GM12875 (cell line): ENCODE results near the gene BACE1-AS.

ENCODE experiments used
- H3K4me3 ChIP-seq: one replicate; pipeline ENCODE4 v1.5.1; 2011; ENCODE audit warnings: low read depth, low read length, control low read depth
- TF ChIP-seq, protein P1 (sequence below): IDR thresholded peaks from 2 replicates; pipeline ENCODE4 v1.5.1; 2011; ENCODE audit warnings: low read depth, mild to moderate bottlenecking, control low read depth, inconsistent platforms, low read length, moderate library complexity, borderline replicate concordance; ENCODE audit not compliant: insufficient read depth

Gene BACE1-AS

DNA sequence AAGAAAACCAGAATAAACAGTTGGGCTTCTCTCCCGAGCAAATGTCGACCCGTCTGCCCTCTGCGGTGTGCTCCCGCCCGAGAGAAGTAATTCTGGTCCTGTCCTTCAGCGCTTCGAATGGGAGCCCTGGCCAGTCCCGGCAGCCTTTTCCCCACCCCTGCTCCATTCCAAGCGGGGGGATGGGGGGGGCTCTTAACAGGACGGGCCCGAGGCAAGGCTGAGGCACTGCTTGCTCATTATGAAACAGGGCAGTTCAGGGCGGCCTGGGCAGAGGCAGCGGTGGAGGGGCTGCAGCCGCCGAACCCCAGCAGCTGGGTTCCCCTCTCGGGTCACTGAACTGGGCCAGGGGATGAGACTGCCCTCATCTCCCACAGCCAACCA is 9.1 kb downstream of the BACE1-AS start:
- TF ChIP-seq, protein P1, sequence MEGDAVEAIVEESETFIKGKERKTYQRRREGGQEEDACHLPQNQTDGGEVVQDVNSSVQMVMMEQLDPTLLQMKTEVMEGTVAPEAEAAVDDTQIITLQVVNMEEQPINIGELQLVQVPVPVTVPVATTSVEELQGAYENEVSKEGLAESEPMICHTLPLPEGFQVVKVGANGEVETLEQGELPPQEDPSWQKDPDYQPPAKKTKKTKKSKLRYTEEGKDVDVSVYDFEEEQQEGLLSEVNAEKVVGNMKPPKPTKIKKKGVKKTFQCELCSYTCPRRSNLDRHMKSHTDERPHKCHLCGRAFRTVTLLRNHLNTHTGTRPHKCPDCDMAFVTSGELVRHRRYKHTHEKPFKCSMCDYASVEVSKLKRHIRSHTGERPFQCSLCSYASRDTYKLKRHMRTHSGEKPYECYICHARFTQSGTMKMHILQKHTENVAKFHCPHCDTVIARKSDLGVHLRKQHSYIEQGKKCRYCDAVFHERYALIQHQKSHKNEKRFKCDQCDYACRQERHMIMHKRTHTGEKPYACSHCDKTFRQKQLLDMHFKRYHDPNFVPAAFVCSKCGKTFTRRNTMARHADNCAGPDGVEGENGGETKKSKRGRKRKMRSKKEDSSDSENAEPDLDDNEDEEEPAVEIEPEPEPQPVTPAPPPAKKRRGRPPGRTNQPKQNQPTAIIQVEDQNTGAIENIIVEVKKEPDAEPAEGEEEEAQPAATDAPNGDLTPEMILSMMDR, result no peak
- H3K4me3 ChIP-seq, result no peak overlapping the region

DNA sequence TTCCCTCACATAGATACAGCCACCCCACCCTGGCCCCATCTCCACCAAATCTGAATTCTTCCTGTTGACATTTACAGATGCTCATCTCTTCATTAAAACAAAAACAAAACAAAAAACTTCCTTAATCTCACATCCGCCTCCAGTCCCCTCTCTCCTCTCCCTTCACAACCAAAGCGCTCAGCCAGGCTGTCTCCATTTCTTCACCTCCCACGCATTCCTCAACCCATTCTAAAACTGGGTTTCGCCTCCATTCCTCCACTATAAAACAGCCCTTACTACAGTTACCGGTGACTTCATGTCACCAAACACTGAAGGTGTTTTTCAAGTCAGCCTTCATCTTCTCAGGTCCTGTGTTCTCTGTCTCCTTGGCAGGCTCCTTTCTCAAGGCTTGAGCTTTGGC is 9.6 kb downstream of the BACE1-AS start:
- H3K4me3 ChIP-seq, result no peak overlapping the region
- TF ChIP-seq, protein P1, result no peak

DNA sequence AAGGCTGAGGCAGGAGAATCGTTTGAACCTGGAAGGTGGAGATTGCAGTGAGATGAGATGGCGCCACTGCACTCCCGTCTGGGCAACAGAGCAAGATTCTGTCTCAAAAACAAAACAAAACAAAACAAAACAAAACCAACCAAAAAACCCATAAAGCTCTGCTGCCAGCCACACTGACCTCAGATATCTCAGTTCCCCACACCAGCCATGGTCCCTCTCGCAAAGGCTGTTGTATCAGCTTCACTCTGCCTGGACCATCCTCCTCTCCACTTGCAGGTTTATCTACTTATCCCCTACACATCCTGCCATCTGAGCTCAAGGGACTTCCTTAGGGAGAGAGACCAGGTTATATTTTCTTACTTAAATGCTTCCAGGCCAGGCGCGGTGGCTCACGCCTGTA is 11.1 kb downstream of the BACE1-AS start:
- H3K4me3 ChIP-seq, result no peak overlapping the region
- TF ChIP-seq, protein P1, result no peak

DNA sequence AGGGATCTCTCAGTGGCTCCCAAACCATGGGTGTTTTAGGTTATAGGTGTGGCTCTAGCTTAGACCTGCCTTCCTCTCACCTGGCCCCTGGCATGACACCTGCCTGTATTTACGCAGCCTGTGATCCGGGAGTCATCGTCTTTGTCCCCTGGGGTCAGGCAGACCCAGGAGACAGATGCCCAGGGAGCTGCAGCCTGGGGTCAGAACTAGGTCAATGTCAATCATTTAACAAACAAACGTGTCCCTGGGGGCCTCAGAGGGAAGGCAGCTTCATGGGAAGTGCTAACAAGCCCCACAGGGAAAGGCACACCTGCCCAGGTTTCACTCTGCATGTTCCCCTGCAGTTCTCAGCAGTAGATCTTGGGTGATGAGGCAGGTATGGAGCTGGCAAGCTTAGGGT is 12.0 kb downstream of the BACE1-AS start:
- TF ChIP-seq, protein P1, result no peak
- H3K4me3 ChIP-seq, result no peak overlapping the region

DNA sequence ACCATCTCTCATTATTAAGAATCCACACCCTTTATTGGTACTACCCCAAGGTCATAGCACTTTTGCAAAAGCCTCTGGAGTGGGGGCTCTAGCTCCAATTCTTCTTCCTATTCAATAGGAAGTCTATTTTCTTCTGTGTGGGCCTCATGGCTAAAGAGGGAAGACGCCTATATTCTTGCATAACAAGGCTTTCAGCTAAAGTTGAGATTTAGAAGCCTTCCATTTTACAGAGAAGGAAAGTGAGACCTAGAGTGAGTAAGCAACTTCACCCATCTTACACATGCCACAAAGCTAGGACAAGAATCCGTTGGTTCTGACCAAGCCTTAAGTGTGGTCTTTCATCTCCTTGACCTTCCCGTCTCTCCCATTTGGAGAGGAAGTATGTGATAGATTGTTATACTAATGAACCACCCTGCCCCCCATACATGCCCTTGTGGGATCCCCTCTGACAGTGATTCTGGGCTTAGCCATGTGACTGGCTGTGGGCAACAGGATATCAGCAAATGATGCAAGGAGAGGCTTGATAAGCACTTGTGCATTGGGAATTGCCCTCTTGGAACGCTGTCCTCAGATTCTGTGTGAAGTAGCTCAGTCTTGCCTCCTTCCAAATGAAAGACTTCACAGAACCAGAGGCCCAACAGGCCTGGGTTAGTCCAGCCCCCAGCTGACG is 12.6 kb downstream of the BACE1-AS start:
- TF ChIP-seq, protein P1, result no peak
- no peak overlapping the region for H3K4me3 ChIP-seq

DNA sequence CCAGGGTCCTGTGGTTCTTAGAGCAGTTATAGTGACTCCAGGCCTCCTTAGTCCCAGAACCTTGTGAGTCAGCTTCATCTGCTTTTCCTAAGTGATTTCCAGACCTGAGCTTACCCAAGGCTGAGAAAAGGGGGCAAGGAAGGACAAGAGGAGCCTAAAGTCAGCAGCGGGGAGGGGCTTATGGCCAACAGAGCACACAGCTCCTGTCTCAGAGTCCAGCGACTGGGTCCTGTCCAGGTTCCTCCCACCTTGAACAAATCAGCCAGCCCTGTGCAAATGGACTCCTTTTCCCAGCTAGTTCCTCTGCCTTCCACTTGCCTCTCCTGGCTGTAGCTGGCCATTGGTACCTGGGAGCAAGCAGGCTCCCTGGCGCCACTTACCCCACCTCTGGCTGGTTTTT is 14.0 kb downstream of the BACE1-AS start:
- TF ChIP-seq, protein P1, result no peak
- no peak overlapping the region for H3K4me3 ChIP-seq

DNA sequence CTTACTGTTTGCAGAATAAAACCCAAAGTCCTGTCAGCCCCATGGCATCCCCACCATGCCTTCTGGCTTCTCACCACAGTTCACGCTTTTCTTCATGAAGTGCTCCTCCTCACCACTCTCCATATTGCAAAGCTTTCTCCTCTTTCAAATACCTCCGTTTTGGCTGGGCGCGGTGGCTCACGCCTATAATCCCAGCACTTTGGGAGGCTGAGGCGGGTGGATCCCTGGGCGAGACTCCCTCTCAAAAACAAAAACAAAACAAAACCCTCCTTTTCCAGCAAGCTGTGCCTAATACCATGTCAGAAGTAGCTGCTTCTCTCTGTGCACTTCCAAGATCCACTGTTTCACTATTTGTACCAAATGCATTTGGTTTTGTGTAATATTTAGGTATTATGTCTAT is 18.2 kb downstream of the BACE1-AS start:
- TF ChIP-seq, protein P1, result no peak
- H3K4me3 ChIP-seq, result no peak overlapping the region
